IMR-90 (cell line): ENCODE data around the gene TIMM9. TPM values are rescaled to one million over a fixed set of nuclear protein-coding genes. Genes with fewer than 3 reads are reported as not detected.

ENCODE experiments used
- ATAC-seq: fragments of 200-7000 bp; cut with Tn5 transposase; 2 replicates; pipeline ENCODE4 v1.9.1; 2020; ENCODE audit warnings: low read depth, mild to moderate bottlenecking, moderate library complexity
- BruUV-seq: library from RNA; stranded (reverse); fragments of 400-500 nt; replicated peaks from 2 replicates; lab custom pipeline; 2021; lab: Mats Ljungman, UMichigan
- CTCF ChIA-PET: fragments of 300-600 bp; formaldehyde crosslinking; extraction: SDS; loops from one replicate; lab custom pipeline; 2021; ENCODE audit warnings: antibody characterized with exemption; lab: Yijun Ruan, JAX
- POLR2A ChIA-PET: fragments of 300-600 bp; sonication (Branson Sonifier 250); formaldehyde crosslinking; loops from one replicate; lab custom pipeline; 2022; ENCODE audit warnings: antibody characterized with exemption; ENCODE audit not compliant: unreplicated experiment; lab: Charles Lee
- DNase-seq: peaks from one replicate; pipeline ENCODE4 v3.0.0; 2013
- H2AFZ ChIP-seq: replicated peaks from 2 replicates; pipeline ENCODE3; 2013; ENCODE audit warnings: low read length, mild to moderate bottlenecking; ENCODE audit not compliant: poor library complexity
- H2AK5ac ChIP-seq: 2 replicates; pipeline ENCODE4 v1.6.1; 2013; ENCODE audit warnings: low read depth, low read length, inconsistent platforms
- H2AK9ac ChIP-seq: replicated peaks from 2 replicates; pipeline ENCODE3; 2013; ENCODE audit warnings: mild to moderate bottlenecking, low read depth, low read length, moderate library complexity; ENCODE audit not compliant: poor library complexity
- H2BK120ac ChIP-seq: 2 replicates; pipeline ENCODE4 v1.6.1; 2013; ENCODE audit warnings: low read depth, low read length, inconsistent platforms
- H2BK15ac ChIP-seq: 3 replicates; pipeline ENCODE4 v1.6.1; 2013; ENCODE audit warnings: low read depth, low read length, inconsistent platforms
- H2BK20ac ChIP-seq: 2 replicates; pipeline ENCODE4 v1.6.1; 2013; ENCODE audit warnings: low read depth, mild to moderate bottlenecking, inconsistent platforms, low read length, moderate library complexity
- H2BK5ac ChIP-seq: 2 replicates; pipeline ENCODE4 v1.6.1; 2013; ENCODE audit warnings: mild to moderate bottlenecking, low read depth, low read length, inconsistent platforms; ENCODE audit not compliant: poor library complexity, severe bottlenecking
- H3K14ac ChIP-seq: replicated peaks from 2 replicates; pipeline ENCODE4 v1.6.1; 2013; ENCODE audit warnings: low read depth, low read length, inconsistent platforms
- H3K18ac ChIP-seq: 2 replicates; pipeline ENCODE4 v1.6.1; 2013; ENCODE audit warnings: low read depth, low read length, control low read depth
- H3K23ac ChIP-seq: 2 replicates; pipeline ENCODE4 v1.6.1; 2013; ENCODE audit warnings: low read depth, low read length, inconsistent platforms
- H3K27ac ChIP-seq: 2 replicates; pipeline ENCODE4 v1.5.1; 2013; ENCODE audit warnings: mild to moderate bottlenecking, control low read depth, low read length; ENCODE audit not compliant: insufficient read depth
- H3K27me3 ChIP-seq: 2 replicates; pipeline ENCODE4 v1.6.1; 2013; ENCODE audit warnings: low read length; ENCODE audit not compliant: control insufficient read depth, insufficient read depth
- H3K36me3 ChIP-seq: 2 replicates; pipeline ENCODE4 v1.6.1; 2013; ENCODE audit warnings: low read length, mixed read lengths; ENCODE audit not compliant: control insufficient read depth, insufficient read depth
- H3K4ac ChIP-seq: 2 replicates; pipeline ENCODE4 v1.6.1; 2013; ENCODE audit warnings: low read depth, low read length, inconsistent platforms
- H3K4me1 ChIP-seq: 2 replicates; pipeline ENCODE4 v1.6.1; 2013; ENCODE audit warnings: low read length, mixed read lengths; ENCODE audit not compliant: control insufficient read depth, insufficient read depth
- H3K4me2 ChIP-seq: 2 replicates; pipeline ENCODE4 v1.6.1; 2013; ENCODE audit warnings: low read depth, mild to moderate bottlenecking, control low read depth, low read length, moderate library complexity
- H3K4me3 ChIP-seq: 2 replicates; pipeline ENCODE4 v1.5.1; 2013; ENCODE audit warnings: low read depth, mild to moderate bottlenecking, control low read depth, low read length, moderate library complexity; ENCODE audit not compliant: insufficient read depth
- H3K56ac ChIP-seq: 2 replicates; pipeline ENCODE4 v1.6.1; 2013; ENCODE audit warnings: low read length, inconsistent platforms; ENCODE audit not compliant: insufficient read depth; ENCODE audit errors: extremely low read depth
- H3K79me1 ChIP-seq, 2 experiments: 2 replicates each; pipeline ENCODE4 v1.6.1; 2013; ENCODE audit warnings: low read length in 2 of 2, inconsistent platforms in 1 of 2, low read depth in 1 of 2
- H3K9ac ChIP-seq: 2 replicates; pipeline ENCODE4 v1.6.1; 2013; ENCODE audit warnings: low read depth, low read length, control low read depth
- H3K9me1 ChIP-seq: 2 replicates; pipeline ENCODE4 v1.6.1; 2013; ENCODE audit warnings: low read length, inconsistent platforms; ENCODE audit not compliant: insufficient read depth
- H3K9me3 ChIP-seq: 2 replicates; pipeline ENCODE4 v1.6.1; 2013; ENCODE audit warnings: low read length; ENCODE audit not compliant: control insufficient read depth, insufficient read depth
- H4K20me1 ChIP-seq: 2 replicates; pipeline ENCODE4 v1.6.1; 2013; ENCODE audit warnings: low read length, inconsistent platforms; ENCODE audit not compliant: insufficient read depth
- H4K5ac ChIP-seq: 2 replicates; pipeline ENCODE4 v1.6.1; 2013; ENCODE audit warnings: mild to moderate bottlenecking, low read depth, low read length, control low read depth
- H4K8ac ChIP-seq, 2 experiments: 2 replicates each; pipeline ENCODE4 v1.6.1; 2013; ENCODE audit warnings: low read depth in 2 of 2, low read length in 2 of 2, control low read depth in 1 of 2, inconsistent platforms in 1 of 2
- H4K91ac ChIP-seq: 2 replicates; pipeline ENCODE4 v1.6.1; 2013; ENCODE audit warnings: low read depth, low read length, inconsistent platforms; ENCODE audit not compliant: insufficient read depth
- MAZ ChIP-seq: IDR thresholded peaks from 2 replicates; pipeline ENCODE4 v1.6.1; 2012; ENCODE audit warnings: low read depth, mild to moderate bottlenecking, low read length, improper control_type of control experiment, moderate library complexity, borderline replicate concordance
- SMC3 ChIP-seq: fragments of 150-350 bp; IDR thresholded peaks from 2 replicates; pipeline ENCODE4 v1.6.1; 2016; ENCODE audit warnings: low read depth, mild to moderate bottlenecking, antibody characterized with exemption, low read length, moderate library complexity
- WGBS, 2 experiments: methylation state at CpG; one replicate each; pipeline versions ENCODE4 v1.1.5 to v1.1.7; 2013; ENCODE audit warnings: missing lambda C conversion rate in 2 of 2; ENCODE audit not compliant: insufficient read length in 1 of 2; ENCODE audit errors: extremely low coverage in 2 of 2; 5-methylcytosine and 5-hydroxymethylcytosine counted together
- dilution Hi-C: fragments of 300-500 bp; cut with HindIII; formaldehyde crosslinking; loops from one replicate; pipeline ENCODE4 v1.14.3; 2018; ENCODE audit warnings: low sequenced_read_pairs; ENCODE audit not compliant: unreplicated experiment
- in situ Hi-C: fragments of 300-500 bp; cut with MboI; formaldehyde crosslinking; loops from 3 replicates; pipeline ENCODE4 v1.14.3; 2019; ENCODE audit warnings: low sequenced_read_pairs, inconsistent platforms, mixed read lengths
- intact Hi-C: fragments of 100-400 bp; cut with micrococcal nuclease; formaldehyde crosslinking; loops from 2 replicates; pipeline ENCODE4 v1.10.0; 2022
- polyA plus RNA-seq, 3 experiments: library from polyadenylated mRNA; depleted of rRNA; stranded (reverse); fragments of >200 nt; gene quantifications; 2 replicates each; pipeline ENCODE4 v1.2.3, GENCODE V29; 2012; ENCODE audit warnings: low replicate concordance in 1 of 3
- total RNA-seq: library from RNA; depleted of rRNA; stranded (reverse); fragments of >200 nt; gene quantifications from 2 replicates; pipeline ENCODE4 v1.2.3, GENCODE V29; 2012

The TIMM9 gene
- total and polyA plus RNA-seq, 2 of the 4 experiments (the other 2 are of a cell fraction) = 23.7 to 27.8 TPM

DNA sequence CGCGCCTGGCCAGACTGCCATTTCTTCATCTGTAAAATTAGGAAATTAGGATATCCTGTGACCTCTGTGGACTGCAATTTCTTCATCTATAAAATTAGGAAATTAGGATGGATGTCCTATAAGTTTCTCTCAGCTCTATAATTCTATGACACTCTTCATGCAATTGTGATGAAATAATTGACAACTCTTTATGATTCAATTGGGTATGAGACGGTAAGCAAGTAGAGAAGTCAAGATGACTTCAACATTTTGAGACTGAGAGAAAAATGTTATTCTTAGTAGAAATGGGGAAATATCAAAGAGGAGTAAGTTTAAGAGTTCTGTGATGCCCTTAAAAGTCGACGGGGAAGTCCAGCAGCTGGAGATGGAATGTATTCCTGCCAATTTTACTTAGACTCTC, 12.1 kb upstream of the TIMM9 start:
- Histone ChIP-seq H2BK15ac (no peak overlapping the region), H3K56ac (no peak overlapping the region), H3K14ac (no peak overlapping the region), H3K79me1 (peaks cover 6 to 9% of the 10 kb centered on the region in 2 experiments; a peak in 1 of 4 replicates), H4K5ac (no peak overlapping the region), H4K8ac (no peak overlapping the region), H3K4me1 (no peaks in the 10 kb centered on the region), H2BK20ac (no peak overlapping the region), H3K9me3 (no peaks in the 10 kb centered on the region), H2BK5ac (no peak overlapping the region), H3K36me3 (peaks cover 14% of the 10 kb centered on the region), H4K91ac (no peak overlapping the region), H3K27ac (no peak overlapping the region), H3K4me3 (no peak overlapping the region), H3K18ac (no peak overlapping the region), H3K27me3 (no peaks in the 10 kb centered on the region), H3K4ac (no peak overlapping the region), H3K9me1 (no peaks in the 10 kb centered on the region), H4K20me1 (no peaks in the 10 kb centered on the region), H3K9ac (no peak overlapping the region), H2AK9ac (no peak overlapping the region), H3K23ac (no peak overlapping the region), H2AFZ (no peak overlapping the region), H2AK5ac (no peak overlapping the region), H3K4me2 (no peak overlapping the region), H2BK120ac (no peak overlapping the region)
- ChIA-PET POLR2A (interaction anchor here (0.8 kb wide), 1 partner anchor 318 kb away, joined by 3 read pairs; no protein-coding TSS in a partner anchor), CTCF (no interaction called here)
- WGBS, 2 experiments = no CpG with 5 or more reads among the region's 5 CpGs
- BruUV-seq = no TSS peak
- TF ChIP-seq SMC3 (no peak), MAZ (no peak)
- DNase-seq = no peak
- intact Hi-C loops = no loop called here
- dilution Hi-C loops = no loop called here
- ATAC-seq = no peak
- in situ Hi-C loops = no loop called here
